CD1c-positive myeloid dendritic cell (primary cell): ENCODE results near the gene FAM177A1.

ENCODE experiments used
- DNase-seq: peaks from one replicate; pipeline ENCODE4 v3.0.0-alpha.2; 2016; ENCODE audit errors: extremely low spot score

The FAM177A1 gene

GRCh38 chr14:35123388-35123703, 77.3 kb downstream of the FAM177A1 start:
- DNase-seq, result no peak

- no peak for DNase-seq
Measured at GRCh38 chr14:35124127-35124526, 78.1 kb downstream of the FAM177A1 start.
